CD4-positive, alpha-beta T cell (primary cell): ENCODE data around the gene MASP1. TPM values are rescaled to one million over a fixed set of nuclear protein-coding genes. Genes with fewer than 3 reads are reported as not detected.

Experiments
- ATAC-seq: fragments of 200-7000 bp; cut with Tn5 transposase; one replicate; pipeline ENCODE4 v1.10.0; 2022; ENCODE audit warnings: mild to moderate bottlenecking; ENCODE audit not compliant: poor library complexity
- CTCF ChIA-PET: fragments of 350-600 bp; sonication (Branson Sonifier 250); formaldehyde crosslinking; loops from one replicate; lab custom pipeline; 2021; ENCODE audit warnings: antibody characterized with exemption, inconsistent platforms; lab: Charles Lee
- POLR2A ChIA-PET: fragments of 350-600 bp; sonication (Branson Sonifier 250); formaldehyde crosslinking; loops from one replicate; lab custom pipeline; 2021; ENCODE audit warnings: antibody characterized with exemption, inconsistent platforms; lab: Charles Lee
- DNase-seq, 14 experiments: peaks; one replicate each; pipeline ENCODE4 v3.0.0-alpha.2; 2013 to 2020; ENCODE audit warnings: mixed read lengths in 2 of 14
- H3K27ac ChIP-seq, 2 donors: one replicate each; pipeline versions ENCODE4 v1.5.1 to v1.7.0; 2013; ENCODE audit warnings: low read length in 2 of 2, low read depth in 1 of 2, mild to moderate bottlenecking in 1 of 2
- H3K27me3 ChIP-seq, 2 experiments: 1 replicate in 1 of 2; 2 replicates in 1 of 2; pipeline versions ENCODE4 v1.6.1 to v1.7.0; 2013; ENCODE audit warnings: low read length in 2 of 2, control low read depth in 1 of 2, mild to moderate bottlenecking in 1 of 2, moderate library complexity in 1 of 2; ENCODE audit not compliant: insufficient read depth in 2 of 2, control insufficient read depth in 1 of 2
- H3K36me3 ChIP-seq: one replicate; pipeline ENCODE4 v1.6.1; 2013; ENCODE audit warnings: low read length, control low read depth; ENCODE audit not compliant: insufficient read depth
- H3K4me1 ChIP-seq: one replicate; pipeline ENCODE4 v1.6.1; 2013; ENCODE audit warnings: low read length, control low read depth; ENCODE audit not compliant: insufficient read depth
- H3K4me3 ChIP-seq: one replicate; pipeline ENCODE4 v1.5.1; 2013; ENCODE audit warnings: mild to moderate bottlenecking, low read length, moderate library complexity
- H3K9me3 ChIP-seq, 2 experiments: 1 replicate in 1 of 2; 2 replicates in 1 of 2; pipeline versions ENCODE4 v1.6.1 to v1.7.0; 2013; ENCODE audit warnings: low read length in 2 of 2, mild to moderate bottlenecking in 2 of 2, control low read depth in 1 of 2, moderate library complexity in 1 of 2; ENCODE audit not compliant: control insufficient read depth in 1 of 2, insufficient read depth in 1 of 2
- H3K27ac Mint-ChIP-seq: one replicate; pipeline ENCODE4 v1.8.0; 2020; ENCODE audit warnings: mixed read lengths
- H3K27me3 Mint-ChIP-seq: one replicate; pipeline ENCODE4 v1.8.0; 2021; ENCODE audit warnings: mixed read lengths
- H3K36me3 Mint-ChIP-seq: one replicate; pipeline ENCODE4 v1.8.0; 2021; ENCODE audit warnings: low read depth, mixed read lengths
- H3K4me1 Mint-ChIP-seq: one replicate; pipeline ENCODE4 v1.8.0; 2021; ENCODE audit warnings: low read depth, mixed read lengths
- H3K4me3 Mint-ChIP-seq: one replicate; pipeline ENCODE4 v1.8.0; 2020; ENCODE audit warnings: mild to moderate bottlenecking, mixed read lengths
- H3K9me3 Mint-ChIP-seq: one replicate; pipeline ENCODE4 v1.8.0; 2020; ENCODE audit warnings: mixed read lengths
- CTCF ChIP-seq: fragments of 200-600 bp; IDR thresholded peaks from one replicate; pipeline ENCODE4 v1.8.0; 2022; ENCODE audit warnings: antibody characterized with exemption, mild to moderate bottlenecking
- intact Hi-C, 2 experiments: fragments of 100-400 bp; cut with DNase I in 1 of 2; cut with micrococcal nuclease in 1 of 2; formaldehyde crosslinking; loops; one replicate each; pipeline versions ENCODE4 v1.15.1 to v1.9.0; 2023 to 2025; cut with DNase I, micrococcal nuclease
- total RNA-seq, 174 experiments: library from RNA in 2 of 174; stranded (reverse) in 2 of 174; gene quantifications; one replicate each; pipeline ENCODE4 v1.2.3 and lab custom pipeline; 2021 to 2026

MASP1 gene
- total RNA-seq, 2 experiments from 2014 or later = not detected

GRCh38 chr3:187334904-187335303 is 43.4 kb upstream of the MASP1 start:
- ChIA-PET CTCF (interaction anchor here (1.3 kb wide), 1 partner anchor 16 kb away, joined by 4 read pairs; no protein-coding TSS in a partner anchor), POLR2A (no interaction called here)
- H3K27me3 Mint-ChIP-seq = peaks cover 9% of the 10 kb centered on the region
- no peaks in the 10 kb centered on the region for H3K9me3 ChIP-seq
- H3K36me3 ChIP-seq = no peaks in the 10 kb centered on the region
- peaks cover 0 to 3% of the 10 kb centered on the region in 2 experiments for H3K27me3 ChIP-seq
- no peaks in the 10 kb centered on the region for H3K4me1 Mint-ChIP-seq
- H3K27ac ChIP-seq = no peak overlapping the region
- H3K9me3 Mint-ChIP-seq = no peaks in the 10 kb centered on the region
- no peak overlapping the region for H3K4me3 ChIP-seq
- intact Hi-C loops = no loop called here
- ATAC-seq (no peak), DNase-seq (no peak)
- no peak overlapping the region for H3K27ac Mint-ChIP-seq
- H3K36me3 Mint-ChIP-seq = no peaks in the 10 kb centered on the region
- H3K4me1 ChIP-seq = no peaks in the 10 kb centered on the region
- no peak for TF ChIP-seq CTCF
- no peak overlapping the region for H3K4me3 Mint-ChIP-seq

- Histone ChIP-seq H3K27ac (no peak overlapping the region), H3K9me3 (no peaks in the 10 kb centered on the region), H3K27me3 (peaks cover 5 to 16% of the 10 kb centered on the region in 2 experiments), H3K4me1 (no peaks in the 10 kb centered on the region), H3K4me3 (no peak overlapping the region), H3K36me3 (no peaks in the 10 kb centered on the region)
- ChIA-PET CTCF (interaction anchor here (0.5 kb wide), 1 partner anchor 1138 kb away, joined by 3 read pairs; no protein-coding TSS in a partner anchor), POLR2A (no interaction called here)
- no peak for TF ChIP-seq CTCF
- DNase-seq (no peak), ATAC-seq (no peak)
- no peaks in the 10 kb centered on the region for H3K9me3 Mint-ChIP-seq
- H3K27me3 Mint-ChIP-seq = no peaks in the 10 kb centered on the region
- intact Hi-C loops = loop anchor here in 1 of 2 experiments (10.0 kb wide), 1 partner anchor 1626 kb away; no protein-coding TSS in a partner anchor
- H3K4me3 Mint-ChIP-seq = no peak overlapping the region
- no peaks in the 10 kb centered on the region for H3K36me3 Mint-ChIP-seq
- no peak overlapping the region for H3K27ac Mint-ChIP-seq
- H3K4me1 Mint-ChIP-seq = no peaks in the 10 kb centered on the region
Observed at GRCh38 chr3:187328691-187329090, 37.2 kb upstream of the MASP1 start.

GRCh38 chr3:187327845-187328244 is 36.3 kb upstream of the MASP1 start:
- no peaks in the 10 kb centered on the region for H3K4me1 ChIP-seq
- Mint-ChIP-seq H3K27ac (no peak overlapping the region), H3K4me3 (no peak overlapping the region), H3K4me1 (no peaks in the 10 kb centered on the region), H3K27me3 (peaks cover 3% of the 10 kb centered on the region), H3K36me3 (no peaks in the 10 kb centered on the region), H3K9me3 (no peaks in the 10 kb centered on the region)
- no peak for TF ChIP-seq CTCF
- H3K4me3 ChIP-seq = no peak overlapping the region
- ChIA-PET CTCF (no interaction called here), POLR2A (no interaction called here)
- H3K9me3 ChIP-seq = no peaks in the 10 kb centered on the region
- ATAC-seq (no peak), DNase-seq (no peak)
- no peaks in the 10 kb centered on the region for H3K36me3 ChIP-seq
- H3K27ac ChIP-seq = no peak overlapping the region
- intact Hi-C loops = loop anchor here in 1 of 2 experiments (10.0 kb wide), 1 partner anchor 1627 kb away; no protein-coding TSS in a partner anchor
- peaks cover 6 to 16% of the 10 kb centered on the region in 2 experiments for H3K27me3 ChIP-seq
